Measurements from ENCODE around the gene CACNB3. TPM values are rescaled to one million over a fixed set of nuclear protein-coding genes. Genes with fewer than 3 reads are reported as not detected.

The CACNB3 gene
- total and polyA plus RNA-seq, 9 of the 15 experiments (the other 6 are each of a cell fraction or from before 2014, with no cell fraction given): 0.24 to 2.0 (median 1.5) TPM

GRCh38 chr12:48823281-48823680 lies 5.0 kb downstream of the CACNB3 start (continued):
- TF ChIP-seq ZBTB5 (IDR thresholded peaks at IDR 0.05): no peak

- WGBS (ENCODE audit: insufficient coverage, low coverage, missing lambda C conversion rate): 4% methylated on average over 11 of the region's 12 CpGs
- no TSS peak for BruUV-seq (replicated peaks)
- ATAC-seq (peak; percentile 61), DNase-seq (ENCODE audit: extremely low read depth in 1 of 4, low spot score in 3 of 4) (peak; percentile 38 to 80 (median 67)), FAIRE-seq (no peak)
- ChIA-PET CTCF (ENCODE audit: low intra/inter-chr PET ratio) (no interaction called here), POLR2A (interaction anchor here (1.4 kb wide), 1 partner anchor 10 kb away, joined by 5 read pairs; no protein-coding TSS in a partner anchor)
- Histone ChIP-seq H3K27me3 (ENCODE audit: control insufficient read depth in 2 of 2, insufficient read depth in 2 of 2, low read length in 2 of 2) (peaks cover 18 to 41% of the 10 kb centered on the region in 2 experiments; a peak in 4 of 5 replicates), H3K9me3 (replicated peaks; ENCODE audit: control insufficient read depth, insufficient read depth, low read depth, low read length) (no peaks in the 10 kb centered on the region), H4K20me1 (replicated peaks; ENCODE audit: control insufficient read depth, insufficient read depth, low read length) (peaks cover 17% of the 10 kb centered on the region), H3K4me3 (no peak overlapping the region), H3K79me2 (ENCODE audit: control insufficient read depth, insufficient read depth, low read length) (no peaks in the 10 kb centered on the region), H3K9ac (ENCODE audit: insufficient read depth in 1 of 2, low read depth in 2 of 2, low read length in 2 of 2) (no peak overlapping the region), H3K9me1 (ENCODE audit: control insufficient read depth, insufficient read depth, low read length) (peaks cover 5% of the 10 kb centered on the region), H3K36me3 (ENCODE audit: control insufficient read depth, insufficient read depth, low read length) (peaks cover 9% of the 10 kb centered on the region; the same call in 1 of the 3 replicates), H2AFZ (ENCODE audit: low read depth, low read length) (no peak overlapping the region), H3K27ac (ENCODE audit: extremely low read depth, low read depth, low read length) (no peak overlapping the region), H3K4me1 (replicated peaks in 1 of 2; ENCODE audit: control insufficient read depth in 2 of 2, insufficient read depth in 2 of 2, low read length in 2 of 2) (peaks cover 0 to 13% of the 10 kb centered on the region in 2 experiments; a peak in 2 of 5 replicates), H3K4me2 (ENCODE audit: insufficient read depth, low read length) (no peak overlapping the region)
- intact Hi-C loops (cut with micrococcal nuclease): no loop called here
- in situ Hi-C loops (cut with MboI): no loop called here
- TF ChIP-seq ZNF146 (CRISPR knock-in tag; IDR thresholded peaks at IDR 0.05; ENCODE audit: unreplicated experiment): no peak
- no peak for TF ChIP-seq RREB1 (CRISPR knock-in tag; IDR thresholded peaks at IDR 0.05)
Observed at GRCh38 chr12:48824112-48824511, 5.8 kb downstream of the CACNB3 start.
